Chondrocyte (in vitro differentiated cells): ENCODE results near the gene ADAMTS13. TPM values are rescaled to one million over a fixed set of nuclear protein-coding genes. Genes with fewer than 3 reads are reported as not detected.

Experiments used
- DNase-seq: peaks from one replicate; pipeline ENCODE4 v3.0.0; 2021; ENCODE audit warnings: mixed read lengths, low spot score
- H3K27ac Mint-ChIP-seq: one replicate; pipeline ENCODE4 v1.8.0; 2021; ENCODE audit warnings: mild to moderate bottlenecking, moderate library complexity, mixed read lengths; ENCODE audit not compliant: unreplicated experiment
- H3K27me3 Mint-ChIP-seq: 2 replicates; pipeline ENCODE4 v1.8.0; 2021; ENCODE audit warnings: low read depth, mixed read lengths
- H3K36me3 Mint-ChIP-seq: 2 replicates; pipeline ENCODE4 v1.8.0; 2021; ENCODE audit warnings: low read depth, mixed read lengths
- H3K4me1 Mint-ChIP-seq: 2 replicates; pipeline ENCODE4 v1.8.0; 2021; ENCODE audit warnings: low read depth, mild to moderate bottlenecking, mixed read lengths
- H3K4me3 Mint-ChIP-seq: one replicate; pipeline ENCODE4 v1.8.0; 2021; ENCODE audit warnings: mild to moderate bottlenecking, moderate library complexity, mixed read lengths; ENCODE audit not compliant: unreplicated experiment
- H3K9me3 Mint-ChIP-seq: 2 replicates; pipeline ENCODE4 v1.8.0; 2021; ENCODE audit warnings: low read depth, mixed read lengths
- CTCF ChIP-seq: fragments of 200-600 bp; sonication (generic); IDR thresholded peaks from 2 replicates; pipeline ENCODE4 v1.5.0; 2021; ENCODE audit warnings: antibody characterized with exemption, mild to moderate bottlenecking, moderate library complexity
- total RNA-seq: library from RNA; stranded (reverse); gene quantifications from 3 replicates; pipeline ENCODE4 v1.2.1, GENCODE V29; 2021

The ADAMTS13 gene
- total RNA-seq, 1 donor from 2014 or later = 5.7 TPM

- no peak for DNase-seq
- Mint-ChIP-seq H3K27ac (no peak overlapping the region), H3K27me3 (peaks cover 19% of the 10 kb centered on the region), H3K4me3 (no peak overlapping the region), H3K4me1 (peaks cover 14% of the 10 kb centered on the region), H3K9me3 (peaks cover 17% of the 10 kb centered on the region), H3K36me3 (peaks cover 14% of the 10 kb centered on the region)
- TF ChIP-seq CTCF = no peak
Observed at GRCh38 chr9:133502112-133502511, 79.9 kb downstream of the ADAMTS13 start.

DNA sequence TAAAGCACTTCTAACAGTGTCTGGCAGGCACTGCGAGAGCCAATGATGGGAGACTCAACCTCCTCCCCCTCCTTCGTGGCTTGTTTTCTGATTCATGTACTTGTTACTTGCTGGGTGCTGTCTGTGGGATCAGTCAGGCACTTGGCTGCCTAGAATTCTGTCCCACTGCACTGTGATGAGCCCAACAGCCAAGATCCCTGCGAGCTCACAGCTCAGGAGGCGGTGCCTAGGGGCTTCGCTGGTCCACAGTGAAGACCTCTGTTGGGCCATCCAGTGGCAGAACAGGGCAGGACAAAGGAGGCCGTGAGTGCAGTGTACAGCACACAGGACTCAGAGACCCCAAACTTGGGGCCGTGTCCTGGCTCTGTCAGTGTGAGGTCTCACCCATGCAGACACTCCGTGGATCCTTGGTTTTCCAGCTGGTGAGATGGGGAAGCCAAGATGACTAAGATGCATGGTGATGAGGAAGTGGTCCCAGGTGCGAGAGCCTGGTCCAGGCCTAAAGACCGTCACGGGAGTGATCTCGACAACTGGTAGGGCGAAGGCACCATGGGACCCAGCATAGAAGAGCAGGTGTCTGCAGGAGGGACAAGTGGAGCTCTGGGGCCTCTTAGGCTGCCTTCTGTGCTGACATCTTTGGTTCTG is 83.1 kb downstream of the ADAMTS13 start:
- DNase-seq = no peak
- Mint-ChIP-seq H3K9me3 (peaks cover 17% of the 10 kb centered on the region), H3K27ac (no peak overlapping the region), H3K4me1 (peaks cover 29% of the 10 kb centered on the region), H3K27me3 (peaks cover 2% of the 10 kb centered on the region), H3K4me3 (no peak overlapping the region), H3K36me3 (peaks cover 12% of the 10 kb centered on the region)
- no peak for TF ChIP-seq CTCF

- H3K36me3 Mint-ChIP-seq = peaks cover 11% of the 10 kb centered on the region
- DNase-seq = no peak
- peaks cover 2% of the 10 kb centered on the region for H3K27me3 Mint-ChIP-seq
- H3K9me3 Mint-ChIP-seq = peaks cover 15% of the 10 kb centered on the region
- H3K27ac Mint-ChIP-seq = no peak overlapping the region
- H3K4me3 Mint-ChIP-seq = no peak overlapping the region
- H3K4me1 Mint-ChIP-seq = peaks cover 29% of the 10 kb centered on the region
- no peak for TF ChIP-seq CTCF
Observed at GRCh38 chr9:133505901-133506652, 83.9 kb downstream of the ADAMTS13 start.

DNA sequence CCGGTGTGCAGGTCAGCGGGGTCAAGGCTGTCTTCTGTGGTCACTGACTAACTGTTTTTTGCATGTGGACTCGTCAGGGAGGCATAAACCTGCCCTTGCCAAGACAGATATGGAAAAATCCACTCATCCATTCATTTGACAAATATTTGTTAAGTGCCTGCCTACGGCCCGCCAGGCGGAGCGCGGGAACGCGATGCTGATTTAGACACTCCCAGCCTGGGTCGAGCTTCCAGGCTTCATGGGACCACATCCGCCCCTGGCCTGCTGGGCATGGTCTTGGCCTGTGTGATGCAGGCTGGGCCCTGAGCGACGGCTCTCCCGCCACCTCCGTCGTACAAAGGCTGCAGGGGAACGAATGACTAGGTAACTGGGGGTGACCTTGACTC is 84.5 kb downstream of the ADAMTS13 start:
- Mint-ChIP-seq H3K9me3 (peaks cover 10% of the 10 kb centered on the region), H3K27me3 (peaks cover 2% of the 10 kb centered on the region), H3K4me3 (no peak overlapping the region), H3K36me3 (peaks cover 8% of the 10 kb centered on the region), H3K27ac (no peak overlapping the region), H3K4me1 (peaks cover 29% of the 10 kb centered on the region)
- TF ChIP-seq CTCF = peak; percentile 49
- DNase-seq = no peak

- no peak for DNase-seq
- Mint-ChIP-seq H3K9me3 (peaks cover 4% of the 10 kb centered on the region), H3K36me3 (peaks cover 2% of the 10 kb centered on the region), H3K27me3 (peaks cover 2% of the 10 kb centered on the region), H3K27ac (no peak overlapping the region), H3K4me3 (no peak overlapping the region), H3K4me1 (peaks cover 29% of the 10 kb centered on the region)
- no peak for TF ChIP-seq CTCF
Observed at GRCh38 chr9:133507246-133507965, 85.2 kb downstream of the ADAMTS13 start.
